Measurements from ENCODE around the gene RBM38.
"Not testable (repeated sequence)": the region's sequence is repeated elsewhere in the genome, so short reads cannot be mapped to it uniquely, and the experiment has no call there.

The RBM38 gene

GRCh38 chr20:57390604-57391438 is at the start of gene RBM38:
Gene RBM38 (plus strand): TSS chr20:57391396. CDS start chr20:57391582, 186 bp downstream.
- peak; percentile 87 for DNase-seq

GRCh38 chr20:57341663-57342062 is 49.5 kb upstream of the RBM38 start:
- DNase-seq: no peak

- DNase-seq: no peak
These were observed 48.4 kb upstream of the RBM38 start for GRCh38 chr20:57342829-57343228.

GRCh38 chr20:57346477-57346876 is 44.7 kb upstream of the RBM38 start:
- peak; percentile 84 for DNase-seq

GRCh38 chr20:57347393-57347792 is 43.8 kb upstream of the RBM38 start:
- no peak for DNase-seq

- not testable (repeated sequence) for DNase-seq
These were observed 42.8 kb upstream of the RBM38 start for GRCh38 chr20:57348200-57348921.

GRCh38 chr20:57348922-57349574 is 42.1 kb upstream of the RBM38 start:
- DNase-seq: peak; percentile 13

- no peak for DNase-seq
These were observed 41.0 kb upstream of the RBM38 start for GRCh38 chr20:57350081-57350710.

- not testable (repeated sequence) for DNase-seq
These were observed 40.5 kb upstream of the RBM38 start for GRCh38 chr20:57350726-57351041.

- peak; percentile 97 for DNase-seq
These were observed 40.0 kb upstream of the RBM38 start, which contains the start of gene RAE1 for GRCh38 chr20:57351042-57351783. Gene RAE1 (plus strand): TSS chr20:57351255. CDS start chr20:57354039, 2,784 bp downstream.

- DNase-seq: no peak
These were observed 38.9 kb upstream of the RBM38 start for GRCh38 chr20:57352305-57352704.

- DNase-seq: no peak
These were observed 37.8 kb upstream of the RBM38 start for GRCh38 chr20:57353351-57353750.

- DNase-seq: no peak
These were observed 29.7 kb upstream of the RBM38 start for GRCh38 chr20:57361517-57361916.

- DNase-seq: no peak
These were observed 26.7 kb upstream of the RBM38 start for GRCh38 chr20:57364451-57364850.

GRCh38 chr20:57369596-57369995 is 21.6 kb upstream of the RBM38 start:
- DNase-seq: peak; percentile 39

GRCh38 chr20:57370316-57370715 is 20.9 kb upstream of the RBM38 start:
- no peak for DNase-seq

GRCh38 chr20:57371363-57371762 is 19.8 kb upstream of the RBM38 start:
- no peak for DNase-seq

GRCh38 chr20:57372157-57372556 is 19.0 kb upstream of the RBM38 start:
- DNase-seq: no peak

GRCh38 chr20:57372581-57373350 is 18.4 kb upstream of the RBM38 start:
- DNase-seq: no peak

- no peak for DNase-seq
These were observed 16.8 kb upstream of the RBM38 start for GRCh38 chr20:57374343-57374930.
